K562 (cell line): ENCODE data around the gene ABCC5. TPM values are rescaled to one million over a fixed set of nuclear protein-coding genes. Genes with fewer than 3 reads are reported as not detected.

Source experiments
- BRD9 ChIP-seq: fragments of 450-650 bp; IDR thresholded peaks from 2 replicates; pipeline ENCODE4 v1.6.1; 2018; ENCODE audit warnings: low read depth; ENCODE audit not compliant: partially characterized antibody
- C11orf30 ChIP-seq: fragments of 450-650 bp; IDR thresholded peaks from 2 replicates; pipeline ENCODE4 v1.6.1; 2016; ENCODE audit warnings: low read depth, mild to moderate bottlenecking
- CBFA2T2 ChIP-seq: fragments of 450-650 bp; conservative IDR thresholded peaks from 2 replicates; pipeline ENCODE4 v1.6.1; 2017; ENCODE audit warnings: mild to moderate bottlenecking
- FOXM1 ChIP-seq, 2 experiments: fragments of 450-650 bp in 1 of 2; sonication (generic) in 1 of 2; formaldehyde crosslinking in 1 of 2; IDR thresholded peaks; 2 replicates each; pipeline versions ENCODE4 v1.6.1 to v1.9.0; 2017 to 2022; ENCODE audit warnings: low read depth in 2 of 2, mild to moderate bottlenecking in 2 of 2, missing genetic modification reagents in 1 of 2, moderate library complexity in 1 of 2
- GTF2F1 ChIP-seq: IDR thresholded peaks from 2 replicates; pipeline ENCODE4 v1.6.1; 2011; ENCODE audit warnings: low read depth, low read length, improper control_type of control experiment
- HDAC2 ChIP-seq: fragments of 450-650 bp; IDR thresholded peaks from 2 replicates; pipeline ENCODE4 v1.6.1; 2016; ENCODE audit warnings: mild to moderate bottlenecking
- KLF16 ChIP-seq: IDR thresholded peaks from 2 replicates; pipeline ENCODE4 v1.6.1; 2016; ENCODE audit warnings: antibody characterized with exemption
- L3MBTL2 ChIP-seq: fragments of 450-650 bp; IDR thresholded peaks from 2 replicates; pipeline ENCODE4 v1.6.1; 2016; ENCODE audit warnings: mild to moderate bottlenecking, moderate library complexity
- MAZ ChIP-seq, 2 experiments: fragments of 450-650 bp in 1 of 2; sonication (generic) in 1 of 2; formaldehyde crosslinking; IDR thresholded peaks in 1 of 2; conservative IDR thresholded peaks in 1 of 2; 2 replicates each; pipeline versions ENCODE4 v1.4.0 to v1.5.0; 2020; ENCODE audit warnings: mild to moderate bottlenecking in 1 of 2, missing genetic modification reagents in 1 of 2
- NCOA2 ChIP-seq, 2 experiments: fragments of 450-650 bp; IDR thresholded peaks; 2 replicates each; pipeline ENCODE4 v1.6.1; 2018; ENCODE audit warnings: mild to moderate bottlenecking in 2 of 2, moderate library complexity in 1 of 2; ENCODE audit not compliant: partially characterized antibody in 2 of 2
- PCBP2 ChIP-seq: fragments of 200-400 bp; formaldehyde crosslinking; IDR thresholded peaks from 2 replicates; pipeline ENCODE4 v1.6.1; 2018; ENCODE audit warnings: low read length, low read depth, mild to moderate bottlenecking, moderate library complexity; ENCODE audit not compliant: poor library complexity, severe bottlenecking
- POLR2AphosphoS2 ChIP-seq: IDR thresholded peaks from 2 replicates; pipeline ENCODE4 v1.6.1; 2012; ENCODE audit warnings: low read length, improper control_type of control experiment
- RBM15 ChIP-seq: fragments of 200-400 bp; formaldehyde crosslinking; IDR thresholded peaks from 2 replicates; pipeline ENCODE4 v1.6.1; 2018; ENCODE audit warnings: mild to moderate bottlenecking, low read length, moderate library complexity; ENCODE audit not compliant: insufficient read depth
- STAT5A ChIP-seq: IDR thresholded peaks from 2 replicates; pipeline ENCODE4 v1.6.1; 2012; ENCODE audit warnings: low read length, inconsistent platforms, borderline replicate concordance
- ZSCAN32 ChIP-seq: fragments of 450-650 bp; formaldehyde crosslinking; IDR thresholded peaks from 2 replicates; pipeline ENCODE4 v1.4.0; 2020; ENCODE audit warnings: mild to moderate bottlenecking, moderate library complexity
- polyA plus RNA-seq, 8 experiments: library from polyadenylated mRNA; depleted of rRNA in 4 of 8; stranded (reverse) in 5 of 8; unstranded in 3 of 8; fragments of >200 nt; fragmentation: Nextera tagmentation in 2 of 8; fragmentation: Illumina TruSeq in 1 of 8; extraction: Ambion mirVana in 2 of 8; extraction: Trizol in 1 of 8; gene quantifications; 2 replicates each; pipeline versions ENCODE4 v1.2.1 to v1.2.3, GENCODE V29; 2011 to 2014; ENCODE audit warnings: inconsistent platforms in 1 of 8, missing spikeins in 1 of 8
- total RNA-seq, 7 experiments: library from RNA; depleted of rRNA in 6 of 7; stranded (reverse); fragments of >200 nt in 6 of 7; fragmentation: Illumina TruSeq in 2 of 7; extraction: Trizol in 2 of 7; gene quantifications; 2 replicates each; pipeline versions ENCODE4 v1.2.1 to v1.2.3, GENCODE V29; 2011 to 2021; ENCODE audit warnings: low replicate concordance in 1 of 7
- TF ChIP-seq, protein P1 (sequence below): conservative IDR thresholded peaks from 2 replicates; pipeline ENCODE4 v1.6.1; 2011; ENCODE audit warnings: low read depth, mild to moderate bottlenecking, low read length; ENCODE audit not compliant: control insufficient read depth
- TF ChIP-seq, protein P2 (sequence below): fragments of 450-650 bp; IDR thresholded peaks from 2 replicates; pipeline ENCODE4 v1.6.1; 2018; ENCODE audit not compliant: partially characterized antibody
- TF ChIP-seq, protein P3 (sequence below): fragments of 450-650 bp; formaldehyde crosslinking; IDR thresholded peaks from 2 replicates; pipeline ENCODE4 v1.4.0; 2022; ENCODE audit warnings: missing genetic modification characterization
- TF ChIP-seq, protein P4 (sequence below), 2 experiments: fragments of 250-450 bp in 1 of 2; fragments of 450-650 bp in 1 of 2; sonication (Bioruptor Pico) in 1 of 2; IDR thresholded peaks; 2 replicates each; pipeline versions ENCODE4 v1.6.1 to v1.8.0; 2016 to 2021; ENCODE audit warnings: mild to moderate bottlenecking in 2 of 2, moderate library complexity in 2 of 2, missing compliant biosample characterization in 1 of 2, missing genetic modification characterization in 1 of 2

ABCC5 gene
- total and polyA plus RNA-seq, 9 of the 15 experiments (the other 6 are each of a cell fraction or from before 2014, with no cell fraction given) = 22.0 to 53.0 (median 41.9) TPM

DNA sequence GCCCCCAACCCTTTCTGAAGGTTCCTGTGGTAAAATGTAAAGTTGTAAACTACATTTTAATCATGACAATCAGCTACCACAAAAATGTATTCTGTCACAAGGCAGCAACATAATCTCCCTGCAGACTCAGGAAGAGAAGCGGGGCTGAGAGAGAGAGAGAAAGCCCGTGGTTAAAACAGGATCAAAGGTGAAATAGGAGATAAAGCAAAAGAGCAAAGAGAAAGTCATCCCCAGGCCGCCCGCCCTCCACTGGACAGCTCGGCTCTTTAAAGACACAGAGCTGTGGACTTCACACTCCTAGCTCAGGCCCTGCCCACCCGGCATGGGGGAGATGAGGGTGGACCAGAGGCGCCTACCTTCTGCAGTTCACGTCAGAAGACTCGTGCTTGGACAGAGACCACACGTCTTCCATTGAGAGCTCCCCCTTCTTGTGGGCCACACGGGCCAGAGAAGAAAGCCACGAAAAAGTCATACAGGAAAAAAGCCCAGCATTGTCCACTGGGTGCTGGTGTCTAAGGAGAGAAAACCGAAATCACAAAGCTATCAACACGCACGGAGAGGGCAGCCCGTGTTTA lies 29.4 kb downstream of the ABCC5 start (continued):
- TF ChIP-seq, protein P1, sequence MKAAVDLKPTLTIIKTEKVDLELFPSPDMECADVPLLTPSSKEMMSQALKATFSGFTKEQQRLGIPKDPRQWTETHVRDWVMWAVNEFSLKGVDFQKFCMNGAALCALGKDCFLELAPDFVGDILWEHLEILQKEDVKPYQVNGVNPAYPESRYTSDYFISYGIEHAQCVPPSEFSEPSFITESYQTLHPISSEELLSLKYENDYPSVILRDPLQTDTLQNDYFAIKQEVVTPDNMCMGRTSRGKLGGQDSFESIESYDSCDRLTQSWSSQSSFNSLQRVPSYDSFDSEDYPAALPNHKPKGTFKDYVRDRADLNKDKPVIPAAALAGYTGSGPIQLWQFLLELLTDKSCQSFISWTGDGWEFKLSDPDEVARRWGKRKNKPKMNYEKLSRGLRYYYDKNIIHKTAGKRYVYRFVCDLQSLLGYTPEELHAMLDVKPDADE = no peak
- TF ChIP-seq FOXM1 (IDR thresholded peaks at IDR 0.05; ENCODE audit: low read depth) (peak; percentile 43; the same call in 1 of the 2 replicates), FOXM1 (CRISPR knock-in tag; IDR thresholded peaks at IDR 0.05; ENCODE audit: low read depth) (no peak), CBFA2T2 (peak; percentile 71), BRD9 (no peak), RBM15 (no peak), ZSCAN32 (no peak), L3MBTL2 (peak; percentile 68), GTF2F1 (no peak), HDAC2 (peak; percentile 84), PCBP2 (no peak), C11orf30 (peak; percentile 34; the same call in 1 of the 2 replicates), STAT5A (peak; percentile 46; the same call in 1 of the 2 replicates), KLF16 (peak; percentile 83), POLR2AphosphoS2 (no peak), NCOA2 (IDR thresholded peaks at IDR 0.05; ENCODE audit: partially characterized antibody in 2 of 2) (no peak), MAZ (CRISPR knock-in tag; conservative IDR thresholded peaks at IDR 0.05 in 1 of 2, IDR thresholded peaks at IDR 0.05 in 1 of 2) (peak in 1 of 2 experiments; percentile 42; a peak in 1 of 4 replicates)
- TF ChIP-seq, protein P2, sequence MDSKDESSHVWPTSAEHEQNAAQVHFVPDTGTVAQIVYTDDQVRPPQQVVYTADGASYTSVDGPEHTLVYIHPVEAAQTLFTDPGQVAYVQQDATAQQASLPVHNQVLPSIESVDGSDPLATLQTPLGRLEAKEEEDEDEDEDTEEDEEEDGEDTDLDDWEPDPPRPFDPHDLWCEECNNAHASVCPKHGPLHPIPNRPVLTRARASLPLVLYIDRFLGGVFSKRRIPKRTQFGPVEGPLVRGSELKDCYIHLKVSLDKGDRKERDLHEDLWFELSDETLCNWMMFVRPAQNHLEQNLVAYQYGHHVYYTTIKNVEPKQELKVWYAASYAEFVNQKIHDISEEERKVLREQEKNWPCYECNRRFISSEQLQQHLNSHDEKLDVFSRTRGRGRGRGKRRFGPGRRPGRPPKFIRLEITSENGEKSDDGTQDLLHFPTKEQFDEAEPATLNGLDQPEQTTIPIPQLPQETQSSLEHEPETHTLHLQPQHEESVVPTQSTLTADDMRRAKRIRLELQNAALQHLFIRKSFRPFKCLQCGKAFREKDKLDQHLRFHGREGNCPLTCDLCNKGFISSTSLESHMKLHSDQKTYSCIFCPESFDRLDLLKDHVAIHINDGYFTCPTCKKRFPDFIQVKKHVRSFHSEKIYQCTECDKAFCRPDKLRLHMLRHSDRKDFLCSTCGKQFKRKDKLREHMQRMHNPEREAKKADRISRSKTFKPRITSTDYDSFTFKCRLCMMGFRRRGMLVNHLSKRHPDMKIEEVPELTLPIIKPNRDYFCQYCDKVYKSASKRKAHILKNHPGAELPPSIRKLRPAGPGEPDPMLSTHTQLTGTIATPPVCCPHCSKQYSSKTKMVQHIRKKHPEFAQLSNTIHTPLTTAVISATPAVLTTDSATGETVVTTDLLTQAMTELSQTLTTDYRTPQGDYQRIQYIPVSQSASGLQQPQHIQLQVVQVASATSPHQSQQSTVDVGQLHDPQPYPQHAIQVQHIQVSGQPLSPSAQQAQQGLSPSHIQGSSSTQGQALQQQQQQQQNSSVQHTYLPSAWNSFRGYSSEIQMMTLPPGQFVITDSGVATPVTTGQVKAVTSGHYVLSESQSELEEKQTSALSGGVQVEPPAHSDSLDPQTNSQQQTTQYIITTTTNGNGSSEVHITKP = peak; percentile 27
- TF ChIP-seq, protein P3, sequence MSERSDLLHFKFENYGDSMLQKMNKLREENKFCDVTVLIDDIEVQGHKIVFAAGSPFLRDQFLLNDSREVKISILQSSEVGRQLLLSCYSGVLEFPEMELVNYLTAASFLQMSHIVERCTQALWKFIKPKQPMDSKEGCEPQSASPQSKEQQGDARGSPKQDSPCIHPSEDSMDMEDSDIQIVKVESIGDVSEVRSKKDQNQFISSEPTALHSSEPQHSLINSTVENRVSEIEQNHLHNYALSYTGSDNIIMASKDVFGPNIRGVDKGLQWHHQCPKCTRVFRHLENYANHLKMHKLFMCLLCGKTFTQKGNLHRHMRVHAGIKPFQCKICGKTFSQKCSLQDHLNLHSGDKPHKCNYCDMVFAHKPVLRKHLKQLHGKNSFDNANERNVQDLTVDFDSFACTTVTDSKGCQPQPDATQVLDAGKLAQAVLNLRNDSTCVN = no peak
- TF ChIP-seq, protein P4, sequence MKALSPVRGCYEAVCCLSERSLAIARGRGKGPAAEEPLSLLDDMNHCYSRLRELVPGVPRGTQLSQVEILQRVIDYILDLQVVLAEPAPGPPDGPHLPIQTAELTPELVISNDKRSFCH (CRISPR knock-in tag; IDR thresholded peaks at IDR 0.05) = no peak
- TF ChIP-seq, protein P4 (tag; IDR thresholded peaks at IDR 0.05) = peak; percentile 69
